HFF-Myc (cell line): Measurements from ENCODE around the gene EPB41L2.

ENCODE experiments used
- DNase-seq: peaks from one replicate; pipeline ENCODE4 v3.0.0-alpha.2; 2011; ENCODE audit warnings: low read depth; ENCODE audit errors: extremely low read depth
- H3K4me3 ChIP-seq: replicated peaks from 2 replicates; pipeline ENCODE4 v1.5.1; 2011; ENCODE audit warnings: low read depth, mild to moderate bottlenecking, control low read depth, low read length
- TF ChIP-seq, protein P1 (sequence below): IDR thresholded peaks from 2 replicates; pipeline ENCODE4 v1.5.1; 2012; ENCODE audit warnings: mild to moderate bottlenecking, low read depth, low read length, control low read depth; ENCODE audit errors: missing control alignments

EPB41L2 gene

DNA sequence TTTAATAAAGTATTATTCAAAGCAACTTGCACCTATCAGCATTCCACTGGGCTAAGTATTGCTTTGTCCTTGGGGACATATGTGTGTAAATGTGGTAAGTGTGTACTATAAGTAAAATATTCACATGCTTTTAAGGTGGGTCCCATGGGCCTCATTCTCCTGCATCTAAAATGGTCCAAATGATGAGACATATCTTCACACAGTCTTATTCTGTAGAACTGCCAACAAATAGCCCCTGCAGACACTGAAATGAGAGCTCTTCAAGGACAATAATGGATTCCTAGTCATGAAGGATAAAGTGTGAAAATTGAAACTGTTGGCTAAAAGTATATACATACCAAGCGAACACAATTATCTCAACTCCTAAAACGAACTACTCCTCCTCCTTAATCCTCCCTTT lies 154.1 kb downstream of the EPB41L2 start:
- no peak overlapping the region for H3K4me3 ChIP-seq
- no peak for DNase-seq
- TF ChIP-seq, protein P1, sequence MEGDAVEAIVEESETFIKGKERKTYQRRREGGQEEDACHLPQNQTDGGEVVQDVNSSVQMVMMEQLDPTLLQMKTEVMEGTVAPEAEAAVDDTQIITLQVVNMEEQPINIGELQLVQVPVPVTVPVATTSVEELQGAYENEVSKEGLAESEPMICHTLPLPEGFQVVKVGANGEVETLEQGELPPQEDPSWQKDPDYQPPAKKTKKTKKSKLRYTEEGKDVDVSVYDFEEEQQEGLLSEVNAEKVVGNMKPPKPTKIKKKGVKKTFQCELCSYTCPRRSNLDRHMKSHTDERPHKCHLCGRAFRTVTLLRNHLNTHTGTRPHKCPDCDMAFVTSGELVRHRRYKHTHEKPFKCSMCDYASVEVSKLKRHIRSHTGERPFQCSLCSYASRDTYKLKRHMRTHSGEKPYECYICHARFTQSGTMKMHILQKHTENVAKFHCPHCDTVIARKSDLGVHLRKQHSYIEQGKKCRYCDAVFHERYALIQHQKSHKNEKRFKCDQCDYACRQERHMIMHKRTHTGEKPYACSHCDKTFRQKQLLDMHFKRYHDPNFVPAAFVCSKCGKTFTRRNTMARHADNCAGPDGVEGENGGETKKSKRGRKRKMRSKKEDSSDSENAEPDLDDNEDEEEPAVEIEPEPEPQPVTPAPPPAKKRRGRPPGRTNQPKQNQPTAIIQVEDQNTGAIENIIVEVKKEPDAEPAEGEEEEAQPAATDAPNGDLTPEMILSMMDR, result no peak

DNA sequence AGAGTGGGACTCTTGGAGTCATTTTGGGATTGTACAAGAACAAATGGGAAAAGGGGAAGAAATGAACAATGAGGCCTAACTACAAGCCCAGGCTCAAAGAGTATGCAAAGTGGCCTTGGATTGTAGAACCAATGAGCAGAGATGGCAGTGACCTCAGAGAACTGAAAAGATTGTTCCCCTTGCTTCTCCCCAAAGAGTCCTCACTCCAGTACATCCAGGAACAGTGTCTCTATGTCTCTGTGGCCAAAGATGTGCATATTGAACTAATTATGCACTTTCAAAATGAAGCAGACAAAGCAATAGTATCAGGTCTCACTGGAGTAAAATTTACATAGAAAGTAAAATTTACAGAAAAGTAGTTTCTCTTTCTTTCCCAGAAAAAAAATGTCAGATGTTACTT lies 154.9 kb downstream of the EPB41L2 start:
- TF ChIP-seq, protein P1, result no peak
- H3K4me3 ChIP-seq, result no peak overlapping the region

DNA sequence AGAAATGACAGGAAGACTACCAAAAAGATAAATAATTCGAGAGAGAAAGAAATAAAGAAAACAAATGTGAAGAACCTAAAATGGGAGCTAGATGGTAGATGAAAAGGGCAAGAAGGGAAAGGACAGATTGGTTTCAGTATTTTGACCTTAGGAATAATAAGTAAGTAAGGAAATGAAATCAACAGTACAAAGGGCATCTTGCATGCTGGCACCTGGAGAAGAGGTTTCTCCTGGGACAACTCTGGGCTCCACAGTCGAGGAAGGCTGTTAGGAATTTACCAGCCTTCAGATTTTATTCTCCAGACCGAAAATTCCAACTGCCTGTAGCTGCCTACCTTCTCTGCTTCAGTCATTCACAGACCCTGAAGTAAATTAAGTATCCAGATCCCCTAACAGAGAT lies 155.4 kb downstream of the EPB41L2 start:
- no peak overlapping the region for H3K4me3 ChIP-seq
- DNase-seq, result no peak
- TF ChIP-seq, protein P1, result no peak

More for the DNA sequence above, 154.9 kb downstream of the EPB41L2 start:
- no peak for DNase-seq

DNA sequence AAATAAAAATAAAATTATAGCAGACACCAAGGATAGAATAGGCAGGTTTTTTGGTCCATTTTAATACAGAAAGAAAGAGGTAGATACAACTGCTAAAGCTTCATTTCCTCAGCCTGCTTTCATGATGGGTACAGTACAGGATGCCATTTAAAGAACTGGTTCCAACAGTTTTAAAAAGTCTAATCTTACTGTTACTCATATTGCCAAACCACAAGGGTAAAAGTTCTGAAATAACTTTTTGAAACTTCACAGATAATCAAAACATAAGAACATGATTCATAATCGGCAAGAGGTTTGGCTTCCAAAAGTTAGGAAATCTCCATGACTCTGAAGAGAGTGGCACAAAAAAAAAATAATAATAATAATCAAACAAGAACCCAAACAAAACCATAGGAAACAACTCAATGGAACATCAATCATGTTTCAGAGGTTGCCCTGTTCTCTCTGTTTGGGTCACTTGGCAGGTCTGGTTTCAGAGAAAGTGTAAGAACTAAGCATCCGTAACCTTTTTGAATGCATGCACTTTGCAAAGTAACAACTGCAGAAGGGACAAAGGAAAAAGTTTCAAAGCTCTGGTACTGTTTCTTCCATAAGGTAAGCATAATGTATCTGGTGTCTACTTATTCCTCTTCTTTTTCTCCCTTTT lies 156.2 kb downstream of the EPB41L2 start:
- H3K4me3 ChIP-seq, result no peak overlapping the region
- TF ChIP-seq, protein P1, result no peak
- no peak for DNase-seq

DNA sequence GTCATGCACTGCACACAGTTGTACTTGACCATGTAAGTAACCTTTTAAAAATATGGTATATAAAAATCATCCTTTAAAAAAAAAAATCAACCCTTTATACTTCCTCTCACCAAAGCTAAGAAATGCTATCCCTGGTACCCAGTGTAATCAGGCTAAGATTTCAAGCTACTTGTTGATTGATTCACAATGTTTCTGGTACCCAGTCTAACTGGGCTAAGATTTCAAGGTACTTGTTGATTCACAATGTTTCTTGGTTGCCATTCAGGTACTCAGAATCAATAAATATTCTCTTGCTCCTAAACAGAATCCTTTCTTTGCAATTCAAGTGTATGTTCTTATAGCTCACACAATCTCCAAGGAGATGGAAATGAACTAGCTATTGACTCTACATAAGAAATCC lies 159.4 kb downstream of the EPB41L2 start:
- DNase-seq, result no peak
- TF ChIP-seq, protein P1, result no peak
- H3K4me3 ChIP-seq, result no peak overlapping the region

DNA sequence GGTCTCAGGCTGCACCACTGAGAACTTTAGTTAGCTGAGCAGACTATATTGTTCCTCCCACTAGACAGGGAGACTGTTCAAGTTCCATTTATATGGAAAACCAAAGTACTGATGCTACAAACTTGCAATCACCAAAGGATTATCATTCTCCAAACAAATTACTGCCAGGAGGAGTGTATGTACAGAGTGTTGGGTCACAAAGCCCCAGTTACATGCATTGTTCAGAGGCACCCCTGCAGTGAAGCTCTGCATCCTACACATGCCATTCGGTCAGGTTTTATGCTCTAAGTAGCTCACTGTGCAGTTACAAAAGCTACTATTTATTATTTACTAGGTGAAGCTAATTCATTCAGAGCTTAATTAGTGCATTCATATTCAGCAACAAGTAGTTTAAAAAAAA lies 160.0 kb downstream of the EPB41L2 start:
- no peak for DNase-seq
- no peak overlapping the region for H3K4me3 ChIP-seq
- TF ChIP-seq, protein P1, result no peak

DNA sequence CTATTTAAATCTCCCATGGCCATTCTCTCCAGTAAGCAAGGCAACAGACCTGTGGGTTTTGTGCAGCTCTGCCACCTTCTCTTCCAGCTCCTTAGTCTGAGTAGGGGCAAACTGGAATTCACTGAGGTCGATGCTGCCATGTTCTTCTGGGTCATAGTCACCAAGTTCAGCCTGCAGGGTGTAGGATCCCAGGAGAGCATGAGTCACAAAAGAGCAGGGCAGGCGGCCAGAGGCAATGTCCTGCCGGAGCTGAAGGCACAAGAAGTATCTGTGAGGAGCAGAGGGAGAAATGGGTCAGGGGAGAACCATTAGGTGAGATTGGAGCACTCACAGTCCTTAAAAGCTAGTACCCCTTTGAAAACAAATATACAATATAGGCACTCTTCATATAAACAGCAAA lies 162.1 kb downstream of the EPB41L2 start:
- no peak overlapping the region for H3K4me3 ChIP-seq
- DNase-seq, result no peak
- TF ChIP-seq, protein P1, result no peak
